ENCODE data around the gene NFATC2IP.
A peak's percentile ranks its signal among the peaks of the same experiment; 100 is the strongest.
"Not testable (repeated sequence)": the region's sequence is repeated elsewhere in the genome, so short reads cannot be mapped to it uniquely, and the experiment has no call there.

Gene NFATC2IP

GRCh38 chr16:28974007-28974436 lies 23.3 kb downstream of the NFATC2IP start:
- TF ChIP-seq, protein P1, sequence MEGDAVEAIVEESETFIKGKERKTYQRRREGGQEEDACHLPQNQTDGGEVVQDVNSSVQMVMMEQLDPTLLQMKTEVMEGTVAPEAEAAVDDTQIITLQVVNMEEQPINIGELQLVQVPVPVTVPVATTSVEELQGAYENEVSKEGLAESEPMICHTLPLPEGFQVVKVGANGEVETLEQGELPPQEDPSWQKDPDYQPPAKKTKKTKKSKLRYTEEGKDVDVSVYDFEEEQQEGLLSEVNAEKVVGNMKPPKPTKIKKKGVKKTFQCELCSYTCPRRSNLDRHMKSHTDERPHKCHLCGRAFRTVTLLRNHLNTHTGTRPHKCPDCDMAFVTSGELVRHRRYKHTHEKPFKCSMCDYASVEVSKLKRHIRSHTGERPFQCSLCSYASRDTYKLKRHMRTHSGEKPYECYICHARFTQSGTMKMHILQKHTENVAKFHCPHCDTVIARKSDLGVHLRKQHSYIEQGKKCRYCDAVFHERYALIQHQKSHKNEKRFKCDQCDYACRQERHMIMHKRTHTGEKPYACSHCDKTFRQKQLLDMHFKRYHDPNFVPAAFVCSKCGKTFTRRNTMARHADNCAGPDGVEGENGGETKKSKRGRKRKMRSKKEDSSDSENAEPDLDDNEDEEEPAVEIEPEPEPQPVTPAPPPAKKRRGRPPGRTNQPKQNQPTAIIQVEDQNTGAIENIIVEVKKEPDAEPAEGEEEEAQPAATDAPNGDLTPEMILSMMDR (IDR thresholded peaks at IDR 0.05; ENCODE audit: control extremely low read depth, extremely low read depth, low read depth, missing control alignments): peak; percentile 54
- no peak for DNase-seq (ENCODE audit: extremely low spot score)
- POLR2A ChIA-PET: interaction anchor here (0.6 to 1.0 kb wide), 2 partner anchors 29 to 55 kb away, joined by 3 read pairs; no protein-coding TSS in a partner anchor
- CTCF ChIA-PET: interaction anchor here (0.9 to 2.3 kb wide), 10 partner anchors 11 to 1058 kb away, joined by 3 to 16 read pairs (median 3); partner anchors contain the start of gene LAT

GRCh38 chr16:28974437-28975157 lies 23.9 kb downstream of the NFATC2IP start, which contains the start of gene SPNS1:
TSS of gene SPNS1 (plus strand) at chr16:28974778. CDS start at chr16:28975152, 374 bp downstream.
- ChIA-PET CTCF (interaction anchor here (1.0 to 2.3 kb wide), 7 partner anchors 11 to 1058 kb away, joined by 3 to 16 read pairs (median 3); partner anchors contain the start of gene LAT), POLR2A (interaction anchor here (1.0 kb wide), 1 partner anchor 55 kb away, joined by 3 read pairs; no protein-coding TSS in a partner anchor)
- peak; percentile 98 for DNase-seq (ENCODE audit: extremely low spot score)
- TF ChIP-seq, protein P1 (IDR thresholded peaks at IDR 0.05; ENCODE audit: control extremely low read depth, extremely low read depth, low read depth, missing control alignments): no peak

GRCh38 chr16:28975158-28975599 lies 24.4 kb downstream of the NFATC2IP start:
- TF ChIP-seq, protein P1 (IDR thresholded peaks at IDR 0.05; ENCODE audit: control extremely low read depth, extremely low read depth, low read depth, missing control alignments): no peak
- CTCF ChIA-PET: interaction anchor here (2.3 kb wide), 1 partner anchor 10 kb away, joined by 16 read pairs; the partner anchor contains the start of gene LAT
- POLR2A ChIA-PET: no interaction called here
- no peak for DNase-seq (ENCODE audit: extremely low spot score)

GRCh38 chr16:28977703-28978662 lies 27.2 kb downstream of the NFATC2IP start:
- peak; percentile 53 for DNase-seq (ENCODE audit: extremely low spot score)
- ChIA-PET POLR2A (no interaction called here), CTCF (interaction anchor here (1.0 to 1.5 kb wide), 7 partner anchors 10 to 143 kb away, joined by 3 to 4 read pairs (median 3); no protein-coding TSS in a partner anchor)

GRCh38 chr16:28980330-28980729 lies 29.6 kb downstream of the NFATC2IP start:
- CTCF ChIA-PET; POLR2A ChIA-PET; DNase-seq (ENCODE audit: extremely low spot score): not testable (repeated sequence)

More at GRCh38 chr16:28977703-28978662, 27.2 kb downstream of the NFATC2IP start:
- TF ChIP-seq, protein P1 (IDR thresholded peaks at IDR 0.05; ENCODE audit: control extremely low read depth, extremely low read depth, low read depth, missing control alignments): no peak

- CTCF ChIA-PET: no interaction called here
- TF ChIP-seq, protein P1 (IDR thresholded peaks at IDR 0.05; ENCODE audit: control extremely low read depth, extremely low read depth, low read depth, missing control alignments): no peak
- POLR2A ChIA-PET: no interaction called here
- no peak for DNase-seq (ENCODE audit: extremely low spot score)
These were observed 30.2 kb downstream of the NFATC2IP start for GRCh38 chr16:28980929-28981328.

All from GM10248 (cell line).